PC-3 (cell line): ENCODE data around the gene UPK1B. TPM values are rescaled to one million over a fixed set of nuclear protein-coding genes. Genes with fewer than 3 reads are reported as not detected.
A peak's percentile ranks its signal among the peaks of the same experiment; 100 is the strongest.

ENCODE experiments used
- ATAC-seq: fragments of 200-7000 bp; cut with Tn5 transposase; 2 replicates; pipeline ENCODE4 v1.9.1; 2020; ENCODE audit warnings: mild to moderate bottlenecking, moderate library complexity
- BruUV-seq: library from RNA; stranded (reverse); fragments of 400-500 nt; replicated peaks from 2 replicates; lab custom pipeline; 2021; lab: Mats Ljungman, UMichigan
- CTCF ChIA-PET: fragments of 300-600 bp; sonication (Branson Sonifier 250); formaldehyde crosslinking; loops from one replicate; lab custom pipeline; 2022; ENCODE audit warnings: antibody characterized with exemption; lab: Charles Lee
- POLR2A ChIA-PET: fragments of 300-600 bp; sonication (Branson Sonifier 250); formaldehyde crosslinking; loops from one replicate; lab custom pipeline; 2022; ENCODE audit warnings: antibody characterized with exemption; ENCODE audit not compliant: unreplicated experiment; lab: Charles Lee
- DNase-seq: peaks from one replicate; pipeline ENCODE4 v3.0.0-alpha.2; 2015
- H2AFZ ChIP-seq: fragments of 300-600 bp; sonication (generic); 2 replicates; pipeline ENCODE4 v1.6.0; 2016; ENCODE audit warnings: antibody characterized with exemption, low read length
- H3F3A ChIP-seq: fragments of 300-600 bp; sonication (generic); one replicate; pipeline ENCODE4 v1.6.0; 2017; ENCODE audit warnings: antibody characterized with exemption, low read length, control low read depth, mild to moderate bottlenecking; ENCODE audit not compliant: unreplicated experiment
- H3K27ac ChIP-seq: fragments of 300-600 bp; sonication (generic); 2 replicates; pipeline ENCODE4 v1.5.1; 2016; ENCODE audit warnings: mild to moderate bottlenecking, low read length
- H3K27me3 ChIP-seq: fragments of 300-600 bp; sonication (generic); 2 replicates; pipeline ENCODE4 v1.6.1; 2016; ENCODE audit warnings: low read length, mixed read lengths
- H3K36me3 ChIP-seq: fragments of 300-600 bp; sonication (generic); 2 replicates; pipeline ENCODE4 v1.6.1; 2016; ENCODE audit warnings: low read depth, mixed run types, low read length, mixed read lengths
- H3K4me1 ChIP-seq: fragments of 300-600 bp; sonication (generic); 2 replicates; pipeline ENCODE4 v1.5.1; 2016; ENCODE audit warnings: low read length; ENCODE audit not compliant: insufficient read depth
- H3K4me2 ChIP-seq: fragments of 300-600 bp; sonication (generic); 2 replicates; pipeline ENCODE4 v1.6.0; 2016; ENCODE audit warnings: low read length
- H3K4me3 ChIP-seq: fragments of 300-600 bp; sonication (generic); 2 replicates; pipeline ENCODE4 v1.5.1; 2016; ENCODE audit warnings: mild to moderate bottlenecking, low read length, mixed read lengths
- H3K79me2 ChIP-seq: fragments of 300-600 bp; sonication (generic); 2 replicates; pipeline ENCODE4 v1.6.1; 2017; ENCODE audit warnings: low read length, mixed read lengths
- H3K9ac ChIP-seq: fragments of 300-600 bp; sonication (generic); 2 replicates; pipeline ENCODE4 v1.6.0; 2016; ENCODE audit warnings: mild to moderate bottlenecking, low read length
- H3K9me2 ChIP-seq: fragments of 300-600 bp; sonication (generic); replicated peaks from 2 replicates; pipeline ENCODE4 v1.6.1; 2016; ENCODE audit warnings: mixed run types, low read length, mixed read lengths
- H3K9me3 ChIP-seq: fragments of 300-600 bp; sonication (generic); 2 replicates; pipeline ENCODE4 v1.6.1; 2016; ENCODE audit warnings: low read length, mixed read lengths
- H4K20me1 ChIP-seq: fragments of 300-600 bp; sonication (generic); 2 replicates; pipeline ENCODE4 v1.6.1; 2016; ENCODE audit warnings: low read length, mixed read lengths
- EZH2 ChIP-seq: fragments of 300-600 bp; sonication (generic); IDR thresholded peaks from one replicate; pipeline ENCODE4 v1.6.1; 2017; ENCODE audit warnings: antibody characterized with exemption, mild to moderate bottlenecking, low read length; ENCODE audit not compliant: unreplicated experiment
- EZH2phosphoT487 ChIP-seq: fragments of 300-600 bp; sonication (generic); IDR thresholded peaks from 2 replicates; pipeline ENCODE4 v1.6.1; 2018; ENCODE audit warnings: mild to moderate bottlenecking, antibody characterized with exemption, low read length, borderline replicate concordance
- intact Hi-C: fragments of 100-400 bp; cut with micrococcal nuclease; formaldehyde crosslinking; loops from 2 replicates; pipeline ENCODE4 v1.9.0; 2023
- total RNA-seq: library from RNA; depleted of rRNA; stranded (reverse); fragments of >200 nt; gene quantifications from 2 replicates; pipeline ENCODE4 v1.2.3, GENCODE V29; 2014
- TF ChIP-seq, protein P1 (sequence below): fragments of 300-600 bp; sonication (generic); conservative IDR thresholded peaks from 2 replicates; pipeline ENCODE4 v1.5.1; 2017; ENCODE audit warnings: antibody characterized with exemption, low read depth, mild to moderate bottlenecking, low read length

The UPK1B gene
- total RNA-seq, 1 experiment from 2014 or later: 0.04 TPM

DNA sequence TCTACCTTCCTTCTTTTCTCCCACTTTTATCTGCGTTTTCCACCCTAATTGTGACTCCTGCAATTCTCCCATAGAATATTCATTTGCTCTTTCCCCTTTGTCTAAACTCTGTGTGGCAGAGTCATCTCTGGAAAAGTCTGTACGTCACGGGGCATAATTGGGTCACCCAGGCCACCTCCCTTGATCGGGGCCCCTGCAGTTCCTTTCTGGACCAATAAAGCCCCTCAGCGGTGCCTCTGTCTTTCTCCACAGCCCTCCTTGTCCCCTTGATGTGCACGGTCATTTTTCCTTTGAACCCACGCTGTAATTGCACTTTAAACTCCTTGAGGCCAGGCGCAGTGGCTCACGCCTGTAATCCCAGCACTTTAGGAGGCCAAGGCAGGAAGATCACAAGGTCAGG is 10.7 kb downstream of the UPK1B start:
- TF ChIP-seq, protein P1, sequence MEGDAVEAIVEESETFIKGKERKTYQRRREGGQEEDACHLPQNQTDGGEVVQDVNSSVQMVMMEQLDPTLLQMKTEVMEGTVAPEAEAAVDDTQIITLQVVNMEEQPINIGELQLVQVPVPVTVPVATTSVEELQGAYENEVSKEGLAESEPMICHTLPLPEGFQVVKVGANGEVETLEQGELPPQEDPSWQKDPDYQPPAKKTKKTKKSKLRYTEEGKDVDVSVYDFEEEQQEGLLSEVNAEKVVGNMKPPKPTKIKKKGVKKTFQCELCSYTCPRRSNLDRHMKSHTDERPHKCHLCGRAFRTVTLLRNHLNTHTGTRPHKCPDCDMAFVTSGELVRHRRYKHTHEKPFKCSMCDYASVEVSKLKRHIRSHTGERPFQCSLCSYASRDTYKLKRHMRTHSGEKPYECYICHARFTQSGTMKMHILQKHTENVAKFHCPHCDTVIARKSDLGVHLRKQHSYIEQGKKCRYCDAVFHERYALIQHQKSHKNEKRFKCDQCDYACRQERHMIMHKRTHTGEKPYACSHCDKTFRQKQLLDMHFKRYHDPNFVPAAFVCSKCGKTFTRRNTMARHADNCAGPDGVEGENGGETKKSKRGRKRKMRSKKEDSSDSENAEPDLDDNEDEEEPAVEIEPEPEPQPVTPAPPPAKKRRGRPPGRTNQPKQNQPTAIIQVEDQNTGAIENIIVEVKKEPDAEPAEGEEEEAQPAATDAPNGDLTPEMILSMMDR: no peak
- no peak for TF ChIP-seq EZH2phosphoT487
- no peak for TF ChIP-seq EZH2
- ChIA-PET POLR2A (interaction anchor here (0.8 kb wide), 1 partner anchor 57 kb away, joined by 5 read pairs; no protein-coding TSS in a partner anchor), CTCF (no interaction called here)
- no peak overlapping the region for H3K4me3 ChIP-seq
- no peaks in the 10 kb centered on the region for H4K20me1 ChIP-seq
- H3K4me1 ChIP-seq: peaks cover 74% of the 10 kb centered on the region
- TSS peak; percentile 54 for BruUV-seq
- H2AFZ ChIP-seq: no peak overlapping the region
- peak overlapping the region; percentile 20 for H3K4me2 ChIP-seq
- no peaks in the 10 kb centered on the region for H3K27me3 ChIP-seq
- H3K27ac ChIP-seq: peak overlapping the region; percentile 98
- H3K36me3 ChIP-seq: no peaks in the 10 kb centered on the region
- DNase-seq: no peak
- H3K9ac ChIP-seq: peak overlapping the region; percentile 63
- H3F3A ChIP-seq: peaks cover 24% of the 10 kb centered on the region
- 0 out of 2 replicates have a peak, but pooled peaks cover 4% of the 10 kb centered on the region for H3K9me2 ChIP-seq
- intact Hi-C loops: loop anchor here (1.0 kb wide), 2 partner anchors 8 to 56 kb away; partner anchors contain the start of gene B4GALT4
- H3K79me2 ChIP-seq: no peaks in the 10 kb centered on the region
- H3K9me3 ChIP-seq: no peaks in the 10 kb centered on the region
- ATAC-seq: no peak

DNA sequence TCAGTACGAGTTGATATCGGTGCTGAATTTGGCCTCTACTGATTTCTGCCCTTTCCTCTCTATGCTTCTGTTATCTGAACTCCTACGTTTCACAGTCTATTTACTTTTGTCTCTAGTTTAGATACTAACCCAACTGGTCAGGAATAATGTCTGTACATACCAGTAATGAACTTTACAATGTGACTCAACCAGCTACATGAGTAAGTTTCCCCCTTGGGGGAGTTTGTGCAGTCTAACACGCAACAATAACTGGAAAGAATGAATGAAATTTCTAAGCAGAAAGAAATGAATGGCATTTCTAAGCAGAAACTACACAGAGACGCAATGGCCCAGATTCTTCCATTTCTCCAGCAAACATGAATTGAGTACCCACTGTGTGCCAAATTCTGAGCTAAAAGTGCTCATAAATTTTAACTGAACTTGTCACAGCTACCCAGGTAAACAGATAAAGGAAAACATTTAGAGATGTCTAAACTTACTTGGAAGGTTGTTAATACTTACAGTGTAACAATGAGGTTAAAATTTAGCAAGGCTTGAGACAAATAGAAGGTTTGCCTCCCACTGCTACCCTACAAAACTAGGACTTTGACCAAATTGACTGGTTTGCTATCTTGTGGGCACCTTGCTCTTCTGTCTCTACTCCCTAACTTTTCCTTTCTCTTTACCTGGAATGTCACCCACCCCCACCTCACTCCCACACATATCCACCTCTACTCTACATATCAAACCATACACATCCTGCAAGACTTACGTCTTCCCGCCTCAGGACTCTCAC is 11.6 kb downstream of the UPK1B start:
- no peaks in the 10 kb centered on the region for H4K20me1 ChIP-seq
- ChIA-PET CTCF (interaction anchor here (0.7 kb wide), 1 partner anchor 56 kb away, joined by 5 read pairs; no protein-coding TSS in a partner anchor), POLR2A (interaction anchor here (0.7 to 0.8 kb wide), 2 partner anchors 46 to 56 kb away, joined by 5 to 6 read pairs; no protein-coding TSS in a partner anchor)
- peak overlapping the region; percentile 86 for H3K9ac ChIP-seq
- peak overlapping the region; percentile 37; the same call in 1 of the 2 replicates for H2AFZ ChIP-seq
- H3K4me1 ChIP-seq: peaks cover 74% of the 10 kb centered on the region
- H3K9me2 ChIP-seq: 0 out of 2 replicates have a peak, but pooled peaks cover 4% of the 10 kb centered on the region
- DNase-seq: peak; percentile 99
- H3K9me3 ChIP-seq: no peaks in the 10 kb centered on the region
- H3K79me2 ChIP-seq: no peaks in the 10 kb centered on the region
- intact Hi-C loops: loop anchor here (1.0 kb wide), 3 partner anchors 9 to 55 kb away; partner anchors contain the start of gene B4GALT4
- ATAC-seq: peak; percentile 75
- no peaks in the 10 kb centered on the region for H3K36me3 ChIP-seq
- peak overlapping the region; percentile 82 for H3K4me2 ChIP-seq
- H3K27ac ChIP-seq: peak overlapping the region; percentile 98
- TSS peak; percentile 55 for BruUV-seq
- no peaks in the 10 kb centered on the region for H3K27me3 ChIP-seq
- peak overlapping the region; percentile 51 for H3K4me3 ChIP-seq
- H3F3A ChIP-seq: peaks cover 24% of the 10 kb centered on the region
- TF ChIP-seq EZH2: no peak
- TF ChIP-seq EZH2phosphoT487: no peak
- TF ChIP-seq, protein P1: no peak
